Measurements from ENCODE around the gene LRP1B. TPM values are rescaled to one million over a fixed set of nuclear protein-coding genes. Genes with fewer than 3 reads are reported as not detected.
"Not testable (repeated sequence)": the region's sequence is repeated elsewhere in the genome, so short reads cannot be mapped to it uniquely, and the experiment has no call there.

The LRP1B gene
- total RNA-seq, 1 donor from 2014 or later = 8.8 TPM

DNA sequence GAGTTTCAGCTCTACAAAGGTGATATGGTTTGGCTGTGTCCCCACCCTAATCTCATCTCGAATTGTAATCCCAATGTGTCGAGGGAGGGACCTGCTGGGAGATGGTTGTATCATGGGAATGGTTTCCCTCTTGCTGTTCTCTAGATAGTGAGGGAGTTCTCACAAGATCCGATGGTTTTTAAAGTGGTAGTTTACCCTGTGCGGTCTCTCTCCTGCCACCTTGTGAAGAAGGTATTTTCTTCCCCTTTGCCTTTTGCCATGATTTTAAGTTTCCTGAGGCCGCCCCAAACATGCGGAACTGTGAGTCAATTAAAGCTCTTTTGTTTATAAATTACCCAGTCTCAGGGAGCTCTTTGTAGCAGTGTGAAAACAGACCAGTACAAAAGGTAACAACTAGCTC is 306.0 kb downstream of the LRP1B start:
- intact Hi-C loops (cut with DNase I) = no loop called here
- TF ChIP-seq, protein P1, sequence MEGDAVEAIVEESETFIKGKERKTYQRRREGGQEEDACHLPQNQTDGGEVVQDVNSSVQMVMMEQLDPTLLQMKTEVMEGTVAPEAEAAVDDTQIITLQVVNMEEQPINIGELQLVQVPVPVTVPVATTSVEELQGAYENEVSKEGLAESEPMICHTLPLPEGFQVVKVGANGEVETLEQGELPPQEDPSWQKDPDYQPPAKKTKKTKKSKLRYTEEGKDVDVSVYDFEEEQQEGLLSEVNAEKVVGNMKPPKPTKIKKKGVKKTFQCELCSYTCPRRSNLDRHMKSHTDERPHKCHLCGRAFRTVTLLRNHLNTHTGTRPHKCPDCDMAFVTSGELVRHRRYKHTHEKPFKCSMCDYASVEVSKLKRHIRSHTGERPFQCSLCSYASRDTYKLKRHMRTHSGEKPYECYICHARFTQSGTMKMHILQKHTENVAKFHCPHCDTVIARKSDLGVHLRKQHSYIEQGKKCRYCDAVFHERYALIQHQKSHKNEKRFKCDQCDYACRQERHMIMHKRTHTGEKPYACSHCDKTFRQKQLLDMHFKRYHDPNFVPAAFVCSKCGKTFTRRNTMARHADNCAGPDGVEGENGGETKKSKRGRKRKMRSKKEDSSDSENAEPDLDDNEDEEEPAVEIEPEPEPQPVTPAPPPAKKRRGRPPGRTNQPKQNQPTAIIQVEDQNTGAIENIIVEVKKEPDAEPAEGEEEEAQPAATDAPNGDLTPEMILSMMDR (IDR thresholded peaks at IDR 0.05) = no peak
- TF ChIP-seq POLR2A (IDR thresholded peaks at IDR 0.05) (no peak), POLR2AphosphoS5 (IDR thresholded peaks at IDR 0.05; ENCODE audit: insufficient read depth in 1 of 2, low read depth in 1 of 2) (no peak)

DNA sequence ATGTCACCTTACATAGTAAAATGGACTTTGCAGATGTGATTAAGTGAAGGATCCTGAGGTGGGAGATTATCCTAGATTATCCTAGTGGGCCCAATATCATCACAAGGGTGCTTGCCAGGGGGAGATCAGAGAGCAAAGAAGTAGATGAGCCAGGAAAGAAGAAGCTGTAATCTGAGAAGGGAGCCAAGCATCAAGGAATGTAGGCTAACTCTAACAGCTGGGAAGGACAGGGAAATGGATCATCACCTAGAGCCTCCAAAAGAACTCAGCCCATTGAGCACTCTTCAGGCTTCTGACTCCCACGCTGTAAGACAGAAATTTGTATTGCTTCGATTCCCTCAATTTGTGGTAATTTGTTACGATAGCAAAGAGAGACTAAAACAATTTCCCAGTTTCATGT is 309.9 kb downstream of the LRP1B start:
- Histone ChIP-seq H3K36me3 (no peaks in the 10 kb centered on the region), H3K9me3 (no peaks in the 10 kb centered on the region), H3K4me3 (no peak overlapping the region), H3K27ac (no peak overlapping the region), H3K4me1 (no peaks in the 10 kb centered on the region), H3K27me3 (no peaks in the 10 kb centered on the region)
- intact Hi-C loops (cut with DNase I) = no loop called here
- TF ChIP-seq POLR2AphosphoS5 (IDR thresholded peaks at IDR 0.05; ENCODE audit: insufficient read depth in 1 of 2, low read depth in 1 of 2) (no peak), POLR2A (IDR thresholded peaks at IDR 0.05) (no peak)
- TF ChIP-seq, protein P1 (IDR thresholded peaks at IDR 0.05) = no peak
- no peak for DNase-seq (ENCODE audit: extremely low spot score in 2 of 2)

More for the DNA sequence above, 306.0 kb downstream of the LRP1B start:
- H3K36me3 ChIP-seq = no peaks in the 10 kb centered on the region
- H3K4me1 ChIP-seq = no peaks in the 10 kb centered on the region
- DNase-seq (ENCODE audit: extremely low spot score in 2 of 2) = no peak
- H3K27ac ChIP-seq = no peak overlapping the region
- H3K4me3 ChIP-seq = no peak overlapping the region
- H3K9me3 ChIP-seq = no peaks in the 10 kb centered on the region
- no peaks in the 10 kb centered on the region for H3K27me3 ChIP-seq

DNA sequence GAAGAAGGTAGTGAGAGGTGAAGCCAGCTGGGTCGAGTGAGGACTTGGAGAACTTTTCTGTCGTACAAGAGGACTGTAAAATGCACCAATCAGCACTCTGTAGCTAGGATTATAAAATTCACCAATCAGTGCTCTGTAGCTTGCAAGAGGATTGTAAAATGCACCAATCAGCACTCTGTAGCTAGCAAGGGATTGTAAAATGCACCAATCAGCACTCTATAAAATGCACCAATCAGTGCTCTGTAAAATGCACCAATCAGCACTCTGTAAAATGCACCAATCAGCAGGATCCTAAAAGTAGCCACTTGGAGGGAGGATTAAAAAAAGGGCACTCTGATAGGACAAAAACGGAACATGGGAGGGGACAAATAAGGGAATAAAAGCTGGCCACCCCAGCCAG is 315.5 kb downstream of the LRP1B start:
- H3K27me3 ChIP-seq; H3K4me1 ChIP-seq; H3K36me3 ChIP-seq; H3K9me3 ChIP-seq; intact Hi-C loops (cut with DNase I); H3K27ac ChIP-seq; DNase-seq (ENCODE audit: extremely low spot score in 2 of 2); H3K4me3 ChIP-seq: not testable (repeated sequence)

DNA sequence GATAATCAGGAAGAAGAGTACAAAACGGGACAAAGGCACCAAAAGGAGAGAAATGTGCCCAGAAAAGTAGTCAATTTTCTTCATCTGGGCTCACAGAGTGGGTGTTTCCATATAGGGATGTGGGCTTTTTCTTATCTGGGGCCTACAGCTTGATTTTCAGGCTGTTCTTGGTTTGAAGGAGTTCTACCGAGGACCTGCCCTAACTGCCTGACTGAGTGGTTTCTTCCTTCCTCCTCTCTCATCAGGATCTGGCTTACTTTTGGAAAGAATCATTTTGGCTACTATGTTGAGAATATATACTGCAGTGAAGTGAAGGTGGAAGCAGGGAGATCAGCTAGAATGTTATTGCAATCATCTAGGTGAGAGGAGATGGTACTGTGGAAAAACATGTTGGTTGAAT is 316.7 kb downstream of the LRP1B start:
- Histone ChIP-seq H3K9me3 (no peaks in the 10 kb centered on the region), H3K27me3 (no peaks in the 10 kb centered on the region), H3K4me1 (no peaks in the 10 kb centered on the region), H3K36me3 (no peaks in the 10 kb centered on the region), H3K27ac (no peak overlapping the region), H3K4me3 (no peak overlapping the region)
- DNase-seq (ENCODE audit: extremely low spot score in 2 of 2) = no peak
- intact Hi-C loops (cut with DNase I) = no loop called here
- TF ChIP-seq POLR2AphosphoS5 (IDR thresholded peaks at IDR 0.05; ENCODE audit: insufficient read depth in 1 of 2, low read depth in 1 of 2) (no peak), POLR2A (IDR thresholded peaks at IDR 0.05) (no peak)

DNA sequence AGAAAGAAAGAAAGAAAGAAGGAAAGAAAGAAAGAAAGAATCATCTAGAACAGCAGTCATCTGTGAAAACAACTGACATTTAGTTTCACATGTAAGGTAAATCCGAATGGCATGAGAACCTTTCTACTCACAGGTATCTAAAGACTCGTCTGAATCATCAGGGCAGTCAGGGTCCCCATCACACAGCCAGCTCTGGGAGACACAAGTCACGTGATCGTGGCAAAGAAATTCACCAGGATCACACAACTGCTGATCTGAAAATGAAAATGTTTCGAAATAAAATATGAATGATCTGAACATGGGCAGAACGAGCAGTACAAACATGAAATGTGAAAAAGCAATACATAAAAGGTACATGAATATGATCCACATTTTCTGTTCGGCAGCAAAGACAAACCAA is 320.7 kb downstream of the LRP1B start:
- TF ChIP-seq POLR2A (IDR thresholded peaks at IDR 0.05) (no peak), POLR2AphosphoS5 (IDR thresholded peaks at IDR 0.05; ENCODE audit: insufficient read depth in 1 of 2, low read depth in 1 of 2) (no peak)
- TF ChIP-seq, protein P1 (IDR thresholded peaks at IDR 0.05) = no peak
- intact Hi-C loops (cut with DNase I) = no loop called here

DNA sequence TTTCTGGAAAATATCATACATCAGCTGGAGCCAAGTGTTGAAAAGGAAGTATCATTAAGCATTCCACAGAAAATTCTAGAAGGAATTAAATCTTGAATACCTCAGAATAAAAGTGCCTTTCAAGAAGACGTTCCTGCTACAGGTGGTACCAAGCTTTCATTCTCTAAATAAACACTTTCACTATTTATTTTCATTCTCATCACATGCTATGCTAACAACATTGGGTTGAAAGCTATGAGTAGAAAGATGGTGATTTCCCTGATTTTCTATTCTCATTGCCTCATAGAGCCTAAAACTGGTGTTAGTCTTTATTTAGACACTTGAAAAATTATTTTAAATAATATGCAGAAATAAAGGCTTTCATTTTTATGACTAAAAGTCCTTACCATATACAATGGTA is 324.7 kb downstream of the LRP1B start:
- H3K36me3 ChIP-seq = no peaks in the 10 kb centered on the region
- intact Hi-C loops (cut with DNase I) = no loop called here
- no peak for TF ChIP-seq POLR2A (IDR thresholded peaks at IDR 0.05)
- TF ChIP-seq, protein P1 (IDR thresholded peaks at IDR 0.05) = no peak
- TF ChIP-seq POLR2AphosphoS5 (IDR thresholded peaks at IDR 0.05; ENCODE audit: insufficient read depth in 1 of 2, low read depth in 1 of 2) = no peak
- DNase-seq (ENCODE audit: extremely low spot score in 2 of 2) = no peak
- H3K27ac ChIP-seq = no peak overlapping the region
- no peak overlapping the region for H3K4me3 ChIP-seq
- H3K9me3 ChIP-seq = no peaks in the 10 kb centered on the region
- H3K4me1 ChIP-seq = no peaks in the 10 kb centered on the region
- H3K27me3 ChIP-seq = no peaks in the 10 kb centered on the region

More for the DNA sequence above, 320.7 kb downstream of the LRP1B start:
- Histone ChIP-seq H3K4me1 (no peaks in the 10 kb centered on the region), H3K36me3 (no peaks in the 10 kb centered on the region), H3K4me3 (no peak overlapping the region), H3K9me3 (no peaks in the 10 kb centered on the region), H3K27ac (no peak overlapping the region), H3K27me3 (no peaks in the 10 kb centered on the region)
- no peak for DNase-seq (ENCODE audit: extremely low spot score in 2 of 2)

Data from vagina (tissue), 2 donors.